Erythroblast (primary cell): ENCODE results near the gene FZR1.

ENCODE experiments used
- GATA1 ChIP-seq: IDR thresholded peaks from 2 replicates; pipeline ENCODE4 v1.6.1; 2011; ENCODE audit warnings: low read depth, mild to moderate bottlenecking, control low read depth, low read length, moderate library complexity
- POLR2A ChIP-seq: IDR thresholded peaks from 2 replicates; pipeline ENCODE4 v1.6.1; 2011; ENCODE audit warnings: mild to moderate bottlenecking, low read length

DNA sequence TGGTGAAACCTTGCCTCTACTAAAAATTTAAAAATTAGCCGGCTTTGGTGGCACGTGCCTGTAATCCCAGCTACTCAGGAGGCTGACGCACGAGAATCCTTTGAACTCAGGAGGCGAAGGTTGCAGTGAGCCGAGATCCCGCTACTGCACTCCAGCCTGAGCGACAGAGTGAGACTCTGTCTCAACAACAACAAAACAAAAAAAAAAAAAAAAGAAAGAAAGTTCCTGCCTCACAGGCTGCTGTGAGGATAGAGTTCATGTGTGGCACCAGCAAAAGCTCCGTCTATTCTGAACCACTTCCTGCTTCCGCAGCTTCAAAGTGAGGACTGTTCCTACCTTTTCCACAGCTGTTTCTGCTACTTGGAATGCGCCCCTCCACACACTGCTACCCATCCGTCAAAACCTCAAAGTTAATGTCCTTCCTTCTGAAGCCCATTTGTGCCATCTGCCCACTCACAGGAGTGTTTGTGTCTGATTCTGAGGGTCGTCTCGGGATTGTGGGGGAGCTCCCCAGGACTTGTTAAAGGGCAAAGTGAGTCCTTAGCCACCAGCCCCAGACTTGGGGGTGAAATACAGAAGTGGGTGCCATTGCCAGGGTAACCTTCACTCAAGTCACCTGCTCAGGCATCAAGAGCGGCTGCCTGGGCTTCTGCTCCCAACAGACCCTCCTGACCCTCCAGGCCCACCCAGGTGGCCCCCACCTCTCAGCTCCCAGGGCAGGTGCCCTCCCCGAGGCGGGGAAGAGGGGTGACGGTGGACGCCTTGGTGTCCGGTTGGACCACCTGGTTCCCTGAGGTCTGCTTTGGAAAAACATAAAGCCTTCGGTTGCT is 48.4 kb downstream of the FZR1 start:
- TF ChIP-seq POLR2A: no peak
- no peak for TF ChIP-seq GATA1
